Spinal cord (tissue), 10 donors: Measurements from ENCODE around the gene FREM3. TPM values are rescaled to one million over a fixed set of nuclear protein-coding genes. Genes with fewer than 3 reads are reported as not detected.
A peak's percentile ranks its signal among the peaks of the same experiment; 100 is the strongest.

Experiments
- DNase-seq, 6 donors: peaks; one replicate each; pipeline versions ENCODE4 v3.0.0 to v3.0.0-alpha.2; 2013 to 2015; ENCODE audit warnings: low spot score in 6 of 6, low read depth in 4 of 6
- H3K27ac ChIP-seq: one replicate; pipeline ENCODE4 v1.5.1; 2013; ENCODE audit warnings: low read depth, low read length, control low read depth
- H3K27me3 ChIP-seq: one replicate; pipeline ENCODE4 v1.6.1; 2013; ENCODE audit warnings: low read length; ENCODE audit not compliant: control insufficient read depth, insufficient read depth
- H3K36me3 ChIP-seq: one replicate; pipeline ENCODE4 v1.6.1; 2013; ENCODE audit warnings: low read length; ENCODE audit not compliant: control insufficient read depth, insufficient read depth
- H3K4me1 ChIP-seq: one replicate; pipeline ENCODE4 v1.6.1; 2013; ENCODE audit warnings: low read length; ENCODE audit not compliant: control insufficient read depth, insufficient read depth
- H3K4me3 ChIP-seq: one replicate; pipeline ENCODE4 v1.5.1; 2013; ENCODE audit warnings: low read depth, low read length, control low read depth
- H3K9me3 ChIP-seq: one replicate; pipeline ENCODE4 v1.6.1; 2013; ENCODE audit warnings: low read length; ENCODE audit not compliant: control insufficient read depth, insufficient read depth
- WGBS: methylation state at CpG from one replicate; pipeline ENCODE4 v1.1.5; 2013; ENCODE audit warnings: missing lambda C conversion rate; ENCODE audit not compliant: insufficient coverage; 5-methylcytosine and 5-hydroxymethylcytosine counted together
- polyA plus RNA-seq, 2 donors: library from polyadenylated mRNA; unstranded; fragments of 120-200 nt; gene quantifications; one replicate each; pipeline ENCODE4 v1.2.1, GENCODE V29; 2013; ENCODE audit not compliant: insufficient read length in 2 of 2
- total RNA-seq, 2 donors: library from RNA; depleted of rRNA in 1 of 2; stranded (reverse); fragments of 120-200 nt in 1 of 2; fragments of >200 nt in 1 of 2; gene quantifications; one replicate each; pipeline versions ENCODE4 v1.2.3 to v1.2.4, GENCODE V29; 2013 to 2014
- donor health status: healthy.

Gene FREM3
- total and polyA plus RNA-seq, 4 donors, result 1.5 to 3.0 (median 2.5) TPM

DNA sequence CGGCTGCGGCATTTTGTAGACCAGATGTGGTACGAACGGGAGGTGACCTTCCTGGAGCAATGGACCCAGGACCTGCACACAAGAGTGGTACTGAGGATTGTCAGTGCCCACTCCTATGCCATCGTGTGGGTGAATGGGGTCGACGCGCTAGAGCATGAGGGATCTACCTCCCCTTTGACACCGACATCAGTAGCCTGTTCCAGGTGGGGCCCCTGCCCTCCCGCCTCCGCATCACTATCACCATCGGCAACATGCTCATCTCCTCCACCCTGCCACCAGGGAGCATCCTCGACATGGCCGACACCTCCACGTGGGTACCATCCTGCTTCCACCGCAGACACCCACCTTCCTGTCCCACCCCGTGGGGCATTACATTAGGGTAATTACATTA lies 140.7 kb downstream of the FREM3 start:
- Histone ChIP-seq H3K27ac (peak overlapping the region; percentile 15), H3K4me3 (peak overlapping the region; percentile 53), H3K36me3 (no peaks in the 10 kb centered on the region), H3K4me1 (peaks cover 12% of the 10 kb centered on the region), H3K27me3 (no peaks in the 10 kb centered on the region), H3K9me3 (no peaks in the 10 kb centered on the region)
- WGBS, result 61% methylated on average over 11 of the region's 17 CpGs
- DNase-seq, result no peak

DNA sequence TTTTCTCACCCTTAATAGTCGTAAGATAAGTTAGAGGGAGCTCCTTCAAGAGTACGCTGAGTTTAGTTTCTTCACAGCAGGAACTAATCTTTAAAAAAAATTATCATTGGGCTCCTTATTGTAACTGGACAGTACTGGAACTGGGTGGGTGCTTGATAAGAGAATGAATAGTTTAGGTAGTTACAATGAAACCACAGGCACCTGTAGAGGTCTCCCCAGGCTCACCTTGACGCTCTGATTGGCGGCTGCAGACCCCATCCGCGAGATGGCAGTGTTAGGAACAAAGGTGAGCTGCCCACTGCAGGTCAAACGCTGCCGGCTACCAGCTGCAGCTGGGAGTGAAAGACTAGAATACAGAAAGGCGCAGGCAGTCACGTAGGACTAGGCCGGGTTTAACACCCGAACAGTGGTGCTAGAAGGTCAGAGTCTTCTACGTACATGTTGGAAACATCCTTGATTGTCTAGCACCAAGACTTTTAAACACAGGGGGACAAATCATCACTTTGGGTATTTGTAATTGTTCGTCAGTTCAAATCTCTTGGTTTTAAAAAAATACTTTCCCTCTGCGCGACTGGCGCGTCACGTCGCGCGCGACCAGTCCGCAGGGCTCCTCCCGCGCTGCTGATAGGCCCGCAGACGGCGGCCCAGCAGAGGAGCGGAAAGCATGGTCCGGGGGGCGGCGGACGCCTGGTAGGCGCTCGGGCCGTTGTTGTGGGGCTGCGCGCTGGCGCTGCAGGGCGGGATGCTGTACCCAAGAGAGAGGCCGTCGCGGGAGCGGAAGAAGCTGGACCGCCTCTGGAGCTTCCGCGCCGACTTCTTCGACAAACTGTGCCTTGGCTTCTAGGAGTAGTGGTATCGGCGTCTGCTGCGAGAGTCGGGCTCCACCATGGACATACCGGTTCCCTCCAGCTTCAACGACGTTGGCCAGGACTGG lies 141.4 kb downstream of the FREM3 start:
- peaks cover 12% of the 10 kb centered on the region for H3K4me1 ChIP-seq
- H3K9me3 ChIP-seq, result no peaks in the 10 kb centered on the region
- H3K4me3 ChIP-seq, result peak overlapping the region; percentile 53
- no peaks in the 10 kb centered on the region for H3K36me3 ChIP-seq
- WGBS, result 3% methylated on average over 55 of the region's 57 CpGs
- peak; percentile 54 to 95 (median 62) for DNase-seq
- no peaks in the 10 kb centered on the region for H3K27me3 ChIP-seq
- H3K27ac ChIP-seq, result peak overlapping the region; percentile 15

DNA sequence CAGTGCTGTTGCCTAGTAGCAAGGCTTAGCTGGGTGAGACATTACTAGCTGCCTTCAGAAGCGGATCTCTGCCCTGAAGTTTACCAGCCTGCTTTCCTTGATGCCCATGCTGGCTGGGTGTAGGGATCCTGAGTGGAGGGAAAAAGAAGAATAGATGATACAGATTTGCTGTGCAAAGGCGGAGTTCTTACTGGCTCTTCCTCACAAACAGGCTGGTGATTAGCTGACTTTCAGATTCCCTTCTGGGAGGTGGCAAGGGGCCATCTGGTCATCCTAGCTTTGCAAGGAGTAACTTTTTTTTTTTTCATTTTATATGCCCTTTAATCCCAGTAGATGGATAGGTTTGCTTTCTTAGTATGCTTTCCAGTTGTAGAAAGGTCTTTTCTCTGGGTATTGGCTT lies 142.2 kb downstream of the FREM3 start:
- no peaks in the 10 kb centered on the region for H3K36me3 ChIP-seq
- no peak overlapping the region for H3K27ac ChIP-seq
- DNase-seq, result no peak
- H3K27me3 ChIP-seq, result no peaks in the 10 kb centered on the region
- 80% methylated on average over 2 of the region's 2 CpGs for WGBS
- no peaks in the 10 kb centered on the region for H3K9me3 ChIP-seq
- H3K4me1 ChIP-seq, result peaks cover 12% of the 10 kb centered on the region
- peak overlapping the region; percentile 53 for H3K4me3 ChIP-seq

- H3K36me3 ChIP-seq, result no peaks in the 10 kb centered on the region
- DNase-seq, result no peak
- H3K27me3 ChIP-seq, result no peaks in the 10 kb centered on the region
- no peak overlapping the region for H3K27ac ChIP-seq
- WGBS, result no CpG with 5 or more reads among the region's 5 CpGs
- no peaks in the 10 kb centered on the region for H3K9me3 ChIP-seq
- peaks cover 12% of the 10 kb centered on the region for H3K4me1 ChIP-seq
- H3K4me3 ChIP-seq, result no peak overlapping the region
These were observed 144.8 kb downstream of the FREM3 start for GRCh38 chr4:143555676-143556075.

- Histone ChIP-seq H3K27ac (no peak overlapping the region), H3K4me1 (peaks cover 12% of the 10 kb centered on the region), H3K9me3 (no peaks in the 10 kb centered on the region), H3K4me3 (no peak overlapping the region), H3K27me3 (no peaks in the 10 kb centered on the region), H3K36me3 (no peaks in the 10 kb centered on the region)
- 63% methylated on average over 3 of the region's 4 CpGs for WGBS
- DNase-seq, result no peak
These were observed 145.5 kb downstream of the FREM3 start for GRCh38 chr4:143554728-143555597.

- WGBS, result no CpG with 5 or more reads among the region's 2 CpGs
- H3K4me3 ChIP-seq, result no peak overlapping the region
- no peaks in the 10 kb centered on the region for H3K4me1 ChIP-seq
- H3K27ac ChIP-seq, result no peak overlapping the region
- H3K9me3 ChIP-seq, result no peaks in the 10 kb centered on the region
- no peaks in the 10 kb centered on the region for H3K27me3 ChIP-seq
- DNase-seq, result no peak
- peaks cover 1% of the 10 kb centered on the region for H3K36me3 ChIP-seq
These were observed 150.5 kb downstream of the FREM3 start for GRCh38 chr4:143549928-143550327.

GRCh38 chr4:143539670-143540023 lies 160.8 kb downstream of the FREM3 start:
- H3K4me3 ChIP-seq, result no peak overlapping the region
- no peak for DNase-seq
- H3K4me1 ChIP-seq, result no peaks in the 10 kb centered on the region
- no peak overlapping the region for H3K27ac ChIP-seq
- no peaks in the 10 kb centered on the region for H3K9me3 ChIP-seq
- H3K36me3 ChIP-seq, result peaks cover 16% of the 10 kb centered on the region
- no CpG with 5 or more reads among the region's 3 CpGs for WGBS
- no peaks in the 10 kb centered on the region for H3K27me3 ChIP-seq

DNA sequence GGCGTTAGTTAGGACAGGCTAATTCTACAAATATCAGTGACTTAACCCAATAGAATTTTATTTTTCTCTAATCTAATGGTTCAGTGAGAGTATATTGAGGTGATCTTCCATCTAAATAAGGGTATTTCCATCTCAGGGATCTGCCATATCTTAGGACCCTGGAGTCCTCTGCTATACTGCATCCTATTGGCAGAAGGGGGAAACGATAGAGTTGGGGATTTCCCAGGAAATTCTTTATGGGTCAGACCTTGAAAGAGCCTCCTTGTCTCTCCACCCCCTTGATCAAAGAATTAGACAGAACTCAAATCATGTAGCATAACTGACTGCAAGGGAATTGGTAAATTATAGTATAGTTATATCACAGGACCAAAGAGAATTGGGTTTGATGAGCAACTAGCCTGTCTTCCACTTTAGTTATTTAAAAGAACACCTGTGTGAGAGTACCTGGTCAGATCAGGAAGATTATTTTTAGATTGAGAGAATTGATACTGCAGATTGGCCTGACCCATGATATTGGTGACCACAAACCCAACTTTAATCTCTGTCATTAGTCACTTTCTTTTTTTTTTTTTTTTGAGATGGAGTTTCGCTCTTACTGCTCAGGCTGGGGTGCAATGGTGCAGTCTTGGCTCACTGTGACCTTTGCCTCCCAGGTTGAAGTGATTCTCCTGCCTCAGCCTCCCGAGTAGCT lies 161.4 kb downstream of the FREM3 start:
- Histone ChIP-seq H3K4me1 (no peaks in the 10 kb centered on the region), H3K4me3 (no peak overlapping the region), H3K27me3 (no peaks in the 10 kb centered on the region), H3K27ac (no peak overlapping the region), H3K9me3 (no peaks in the 10 kb centered on the region), H3K36me3 (peaks cover 16% of the 10 kb centered on the region)
- no CpG with 5 or more reads among the region's 4 CpGs for WGBS
- no peak for DNase-seq

DNA sequence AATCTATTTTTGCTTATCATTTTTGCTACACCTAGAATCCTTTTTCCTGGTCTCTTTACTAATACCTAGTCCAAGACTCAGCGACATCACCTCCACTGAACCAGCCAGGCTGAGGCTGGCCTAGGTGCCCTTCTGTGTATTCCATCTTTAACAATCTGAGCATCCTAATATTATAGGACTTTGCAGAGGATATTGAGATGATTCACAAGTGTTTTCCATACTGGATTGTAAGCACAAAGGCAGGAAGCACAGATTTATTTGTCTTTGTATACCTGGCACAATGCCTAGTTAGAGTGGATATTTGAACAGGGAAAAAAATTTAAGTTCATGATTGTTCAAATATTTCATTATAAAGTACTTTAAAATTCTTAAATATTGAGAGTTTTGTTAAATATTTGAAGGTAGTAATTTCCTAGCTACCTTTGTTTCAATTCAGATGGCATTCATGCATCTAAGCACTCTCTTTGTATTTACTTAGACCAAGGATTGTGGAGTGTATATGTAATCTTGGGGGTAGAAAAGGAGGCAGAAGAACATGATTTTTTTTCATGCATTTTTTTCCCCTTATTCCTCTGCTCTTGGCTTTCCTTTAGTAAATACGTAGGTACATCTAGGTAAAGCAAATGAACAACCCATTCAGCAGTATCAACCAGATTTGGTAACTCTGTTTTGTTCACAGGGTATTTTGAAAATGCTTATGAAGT lies 168.5 kb downstream of the FREM3 start:
- no peaks in the 10 kb centered on the region for H3K9me3 ChIP-seq
- H3K27me3 ChIP-seq, result no peaks in the 10 kb centered on the region
- peaks cover 21% of the 10 kb centered on the region for H3K36me3 ChIP-seq
- no peak for DNase-seq
- no peak overlapping the region for H3K4me3 ChIP-seq
- H3K4me1 ChIP-seq, result no peaks in the 10 kb centered on the region
- no peak overlapping the region for H3K27ac ChIP-seq
- WGBS, result no CpG with 5 or more reads among the region's 2 CpGs
